Sciatic nerve (tissue), 2 donors: ENCODE results near the gene CYTH3. TPM values are rescaled to one million over a fixed set of nuclear protein-coding genes. Genes with fewer than 3 reads are reported as not detected.
A peak's percentile ranks its signal among the peaks of the same experiment; 100 is the strongest.
"Not testable (repeated sequence)": the region's sequence is repeated elsewhere in the genome, so short reads cannot be mapped to it uniquely, and the experiment has no call there.

Source experiments
- ATAC-seq: fragments of 200-7000 bp; cut with Tn5 transposase; one replicate; pipeline ENCODE4 v1.9.1; 2020; ENCODE audit warnings: mild to moderate bottlenecking, moderate library complexity
- DNase-seq: peaks from one replicate; pipeline ENCODE4 v3.0.0-alpha.2; 2020; ENCODE audit warnings: low spot score
- intact Hi-C: fragments of 100-400 bp; cut with DNase I; formaldehyde crosslinking; loops from one replicate; pipeline ENCODE4 v1.14.2; 2022
- total RNA-seq: library from RNA; stranded (reverse); fragmentation: NEBNext Ultra II Directional; extraction: Animal tissue kit (Norgen Biotek cat#: 25700); gene quantifications from one replicate; pipeline ENCODE4 v1.2.1, GENCODE V29; 2021
- donor health status: DM: no; HTN: no; CAD: no.
- donor health status: DM: no; HTN: no; CAD: no.

Gene CYTH3
- total RNA-seq, 1 donor from 2014 or later, result 56.9 TPM

DNA sequence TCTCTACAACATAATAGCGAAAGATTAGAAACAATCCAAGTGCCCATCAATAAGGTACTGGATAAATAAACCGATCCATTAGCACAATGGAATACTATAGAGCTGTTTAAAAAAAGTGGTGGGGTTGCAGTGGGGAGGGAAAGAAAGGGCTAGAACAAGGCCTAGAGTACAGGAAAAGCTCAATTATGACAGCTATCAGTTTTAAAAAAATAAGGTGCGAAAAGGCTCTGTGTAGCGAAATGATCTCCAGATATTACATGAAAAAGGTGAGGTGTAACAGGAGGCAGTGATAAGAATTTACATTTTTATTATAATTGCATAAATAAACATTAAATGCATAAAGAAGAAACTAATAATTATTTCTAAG, 30.8 kb downstream of the CYTH3 start:
- intact Hi-C loops, result no loop called here
- no peak for ATAC-seq
- no peak for DNase-seq

DNA sequence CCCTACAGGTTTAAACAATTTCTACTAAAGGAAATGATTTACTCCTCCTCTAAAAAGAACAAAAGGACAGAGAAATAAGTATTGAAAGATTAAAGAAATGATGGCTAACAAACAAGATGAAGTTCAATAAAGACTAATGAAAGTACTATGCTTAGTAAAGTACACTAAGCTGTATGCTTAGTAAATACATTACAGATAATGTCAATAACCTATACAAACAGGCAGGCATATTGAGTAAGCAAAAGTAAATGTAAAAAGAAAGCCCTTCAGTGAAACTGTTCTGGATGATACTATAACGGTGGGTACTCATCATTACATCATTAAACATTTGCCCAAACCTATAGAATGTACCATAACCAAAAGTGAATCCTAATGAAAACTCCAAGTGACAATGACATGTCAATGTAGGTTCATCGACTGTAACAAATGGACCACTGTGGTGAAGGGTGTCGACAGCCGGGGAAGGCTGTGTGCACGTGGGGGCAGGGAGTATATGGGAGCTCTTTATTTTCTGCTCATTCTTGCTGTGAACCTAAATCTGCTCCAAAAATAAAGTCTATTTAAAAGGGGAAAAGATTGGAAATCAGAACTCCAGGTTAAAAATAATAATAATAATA, 34.0 kb downstream of the CYTH3 start:
- ATAC-seq (no peak), DNase-seq (no peak)
- intact Hi-C loops, result no loop called here

DNA sequence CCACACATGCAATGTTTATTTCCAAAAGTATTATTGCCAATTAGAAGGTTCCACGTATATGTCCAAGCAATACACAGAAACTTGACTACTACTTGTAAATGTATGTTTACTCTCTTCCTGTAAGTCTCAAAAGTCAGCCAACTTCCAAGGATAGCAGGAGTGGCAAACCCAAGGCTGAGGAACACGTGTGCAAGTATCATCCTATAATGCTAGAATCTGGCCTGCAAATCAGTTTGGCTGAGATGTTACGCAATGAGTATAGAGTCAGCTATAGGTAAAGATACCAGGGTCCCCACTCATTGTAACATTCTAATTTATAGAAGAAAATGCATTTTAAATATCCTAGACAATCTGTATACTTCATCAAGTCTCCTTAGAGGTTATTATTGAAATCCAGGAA, 34.7 kb downstream of the CYTH3 start:
- no peak for DNase-seq
- no peak for ATAC-seq
- intact Hi-C loops, result no loop called here

DNA sequence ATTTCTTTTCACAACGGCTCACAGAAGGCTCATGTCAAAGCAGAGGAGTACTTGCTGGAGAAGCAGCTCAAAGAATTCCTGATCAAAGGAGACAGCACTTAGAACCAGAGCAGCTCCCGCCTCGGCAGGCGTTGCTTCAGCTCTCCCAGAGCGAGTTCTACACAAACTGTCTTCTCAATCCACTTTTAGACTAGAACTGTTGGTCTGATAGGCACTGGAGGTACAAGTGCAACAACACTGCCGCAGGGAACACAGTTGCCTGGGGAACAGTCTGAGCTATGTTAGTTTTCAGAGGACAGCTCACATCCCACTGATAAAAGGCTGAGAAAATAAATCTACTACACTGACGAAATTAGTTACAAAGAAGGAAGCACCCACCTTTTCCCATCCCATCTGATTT, 35.4 kb downstream of the CYTH3 start:
- no peak for DNase-seq
- intact Hi-C loops, result no loop called here
- ATAC-seq, result no peak

DNA sequence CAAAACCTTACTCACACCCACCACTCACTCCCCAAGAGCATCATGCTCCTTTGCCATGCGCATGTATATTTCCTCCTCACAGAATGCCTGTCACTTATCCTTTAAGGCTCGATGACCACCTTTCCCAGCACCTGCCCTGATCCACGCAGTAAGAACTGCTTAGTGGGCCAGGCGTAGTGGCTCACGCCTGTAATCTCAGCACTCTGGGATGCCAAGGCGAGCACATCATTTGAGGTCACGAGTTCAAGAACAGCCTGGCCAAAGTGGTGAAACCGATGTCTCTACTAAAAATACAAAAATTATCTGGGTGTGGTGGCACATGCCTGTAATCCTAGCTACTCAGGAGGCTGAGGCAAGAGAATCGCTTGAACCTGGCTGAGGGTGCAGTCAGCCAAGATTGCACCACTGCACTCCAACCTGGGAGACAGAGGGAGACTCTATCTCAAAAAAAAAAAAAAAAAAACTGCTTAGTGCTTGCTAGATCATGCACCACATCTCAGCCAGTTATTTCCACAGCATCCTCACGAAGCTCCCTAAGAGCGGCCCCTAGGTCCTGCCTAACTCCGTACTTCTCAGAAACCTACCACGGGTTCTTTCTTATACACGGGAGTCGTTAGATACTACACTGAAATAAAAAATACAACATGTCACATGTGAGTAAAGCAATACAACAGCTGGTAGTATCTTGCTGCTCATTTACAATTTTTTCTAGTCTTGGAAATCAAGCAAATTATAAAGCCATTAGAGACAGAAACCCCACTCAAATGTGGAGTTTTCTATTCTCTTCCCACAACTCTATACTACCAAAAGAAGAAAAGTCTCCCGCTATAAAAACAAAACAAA, 37.2 kb downstream of the CYTH3 start:
- intact Hi-C loops, result no loop called here
- ATAC-seq (peak; percentile 38), DNase-seq (no peak)

DNA sequence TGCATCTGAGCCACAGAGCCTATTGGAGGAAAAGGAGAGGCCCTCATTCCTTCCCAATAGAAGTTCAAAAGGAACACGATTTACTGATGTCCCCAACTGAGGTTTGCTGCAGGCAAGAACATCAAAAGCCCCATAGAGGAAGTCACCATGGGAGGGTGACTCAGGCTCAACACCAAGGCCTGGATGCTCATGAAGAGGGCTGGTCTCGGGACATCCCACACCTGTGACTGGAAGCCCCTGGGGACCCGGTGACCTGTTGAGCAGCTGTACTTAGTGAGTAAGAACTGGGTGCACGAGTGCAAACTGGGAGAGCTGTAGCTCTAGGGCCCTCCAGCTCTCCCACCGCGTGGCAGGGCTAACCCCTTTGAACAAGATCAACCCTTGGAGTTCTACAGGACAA, 38.0 kb downstream of the CYTH3 start:
- intact Hi-C loops, result no loop called here

DNA sequence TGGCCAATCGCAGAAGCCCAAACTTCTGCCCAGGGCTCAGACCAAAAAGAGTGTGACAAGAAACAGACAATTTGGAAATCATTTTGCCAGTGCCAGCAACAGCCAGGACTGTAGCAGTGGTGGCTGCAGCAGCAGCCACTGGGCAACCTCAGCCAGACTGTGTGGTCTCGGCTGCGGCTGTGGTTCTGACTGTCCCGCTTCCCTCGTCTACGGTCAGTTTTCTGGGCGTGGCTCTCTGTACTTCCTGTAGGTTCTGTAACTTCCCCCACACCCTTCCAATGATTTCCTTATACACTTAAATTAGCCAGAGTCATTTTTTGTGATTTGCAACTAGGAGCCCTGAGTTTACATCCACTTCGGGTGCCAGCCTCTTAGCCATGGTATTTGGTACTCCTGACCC, 39.9 kb downstream of the CYTH3 start:
- ATAC-seq (no peak), DNase-seq (no peak)
- intact Hi-C loops, result no loop called here

More for the DNA sequence above, 38.0 kb downstream of the CYTH3 start:
- ATAC-seq (no peak), DNase-seq (no peak)

DNA sequence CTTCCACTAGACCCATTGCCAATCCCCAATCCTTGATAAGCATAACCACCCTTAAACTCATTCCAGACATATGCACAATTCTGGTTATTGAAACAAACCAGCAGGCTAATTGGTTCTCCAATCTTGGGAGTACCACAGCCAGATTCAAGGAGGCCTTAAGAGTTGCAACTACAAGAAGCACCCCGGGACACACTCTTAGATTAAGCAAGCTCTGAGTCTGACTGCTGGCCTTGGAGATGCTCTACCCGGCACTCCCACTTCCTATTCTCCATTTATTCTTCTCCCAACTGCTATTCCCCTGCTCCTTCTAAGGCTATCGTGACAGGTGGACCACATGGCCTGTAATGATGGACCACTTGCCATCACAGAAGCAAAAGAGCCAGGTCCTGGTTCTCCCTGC, 40.3 kb downstream of the CYTH3 start:
- ATAC-seq (no peak), DNase-seq (no peak)
- intact Hi-C loops, result no loop called here

DNA sequence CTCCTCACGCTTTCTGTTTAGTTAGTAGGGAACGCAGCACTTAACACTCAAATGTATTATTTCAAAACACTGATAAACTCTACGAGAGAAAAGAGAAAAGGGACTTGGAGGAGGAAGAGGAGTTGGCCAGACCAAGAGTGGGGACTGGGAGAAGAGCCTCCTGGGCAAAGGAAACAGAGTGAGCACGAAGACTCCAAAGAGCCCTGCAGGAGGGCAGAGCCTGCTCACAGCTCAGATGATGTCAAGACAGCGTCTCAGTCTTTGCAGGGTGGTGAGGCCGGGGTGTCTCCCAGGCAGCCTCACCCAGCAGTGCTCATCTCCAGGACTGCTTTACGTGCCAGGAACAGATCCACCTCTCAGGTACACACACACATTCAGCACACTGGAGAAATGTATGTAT, 41.2 kb downstream of the CYTH3 start:
- ATAC-seq (no peak), DNase-seq (no peak)
- intact Hi-C loops, result no loop called here

DNA sequence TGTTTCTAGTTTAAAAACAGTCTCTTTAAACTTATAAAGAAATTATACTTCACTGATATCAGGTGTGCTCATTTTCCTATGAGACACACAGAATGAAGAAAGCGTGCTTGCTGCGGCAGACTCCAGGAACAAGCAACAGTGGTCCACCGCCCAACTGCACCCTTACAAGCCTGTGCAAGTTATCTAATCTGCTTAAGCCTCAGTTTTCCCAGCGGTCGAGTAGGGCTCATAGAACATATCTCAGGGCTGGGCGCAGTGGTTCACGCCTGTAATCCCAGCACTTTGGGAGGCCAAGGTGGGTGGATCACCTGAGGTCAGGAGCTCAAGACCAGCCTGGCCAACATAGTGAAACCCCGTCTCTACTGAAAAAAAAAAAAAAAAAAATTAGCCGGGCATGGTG, 43.1 kb downstream of the CYTH3 start:
- DNase-seq, intact Hi-C loops, ATAC-seq: not testable (repeated sequence)

DNA sequence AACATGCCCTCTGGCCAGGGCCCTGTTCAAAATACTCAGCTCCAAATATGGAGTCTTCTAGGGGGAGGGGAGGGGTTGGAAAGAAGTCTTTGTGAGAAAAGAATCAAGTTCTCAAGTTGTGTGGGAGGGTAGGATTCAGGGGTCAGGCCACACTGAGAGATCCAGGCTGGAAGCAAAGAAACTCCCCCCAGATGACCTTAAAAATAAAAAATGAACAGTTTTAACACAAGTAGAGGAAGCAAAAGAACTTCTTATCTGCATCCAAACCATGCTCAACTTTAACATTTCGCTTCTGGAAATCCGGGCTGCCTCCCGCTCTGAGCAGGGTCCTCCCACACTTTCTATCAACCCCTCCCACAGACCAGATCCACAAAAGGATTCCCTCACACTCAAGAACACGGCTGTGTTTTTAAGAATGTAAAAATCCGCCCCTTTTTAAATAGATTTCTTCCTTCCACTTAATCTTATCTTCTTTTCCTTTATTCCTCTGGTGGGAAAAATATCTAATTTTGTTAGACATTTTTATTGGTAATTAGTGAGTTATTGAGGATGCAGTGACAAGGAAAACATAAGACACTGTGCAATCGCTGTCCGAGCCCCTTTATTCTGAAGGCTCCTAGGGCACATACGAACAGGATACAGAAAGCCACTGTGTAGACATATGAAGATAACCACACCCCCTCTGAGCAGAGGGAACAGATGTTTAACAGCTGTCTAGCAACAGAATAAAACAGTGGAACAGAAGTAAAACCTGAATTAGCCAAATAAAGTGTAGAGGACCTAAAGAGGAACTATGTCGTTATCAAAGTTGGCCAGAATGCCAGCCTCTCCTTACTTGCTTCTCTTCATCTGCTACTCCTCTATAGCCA, 43.8 kb downstream of the CYTH3 start:
- ATAC-seq (peak; percentile 81), DNase-seq (no peak)
- intact Hi-C loops, result no loop called here

DNA sequence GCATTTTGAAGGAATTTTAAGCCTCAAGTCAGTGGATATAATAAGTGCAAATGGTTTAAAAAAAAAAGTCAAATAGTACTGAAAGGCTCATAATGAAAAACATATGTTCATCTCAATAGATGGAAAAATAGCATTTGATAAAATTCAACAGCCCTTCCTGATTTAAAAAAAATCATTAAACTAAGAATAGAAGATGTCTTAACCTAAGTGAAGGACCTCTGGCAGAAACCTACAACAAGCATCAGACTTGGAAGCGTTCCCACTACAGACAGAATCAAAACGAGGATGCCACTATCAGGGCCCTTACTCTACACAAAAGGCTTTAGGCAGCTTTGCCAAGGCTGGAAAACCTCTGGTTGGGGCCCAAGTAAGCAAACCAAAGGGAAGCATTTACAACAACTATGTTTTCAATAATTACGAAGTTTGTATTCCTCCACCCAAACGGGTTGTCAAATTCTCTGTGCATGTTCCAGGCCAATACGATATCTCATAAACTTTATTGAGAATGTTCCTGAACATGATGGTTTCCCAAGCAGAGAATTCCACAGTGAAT, 45.1 kb downstream of the CYTH3 start:
- intact Hi-C loops, result no loop called here
- no peak for DNase-seq
- peak; percentile 33 for ATAC-seq

DNA sequence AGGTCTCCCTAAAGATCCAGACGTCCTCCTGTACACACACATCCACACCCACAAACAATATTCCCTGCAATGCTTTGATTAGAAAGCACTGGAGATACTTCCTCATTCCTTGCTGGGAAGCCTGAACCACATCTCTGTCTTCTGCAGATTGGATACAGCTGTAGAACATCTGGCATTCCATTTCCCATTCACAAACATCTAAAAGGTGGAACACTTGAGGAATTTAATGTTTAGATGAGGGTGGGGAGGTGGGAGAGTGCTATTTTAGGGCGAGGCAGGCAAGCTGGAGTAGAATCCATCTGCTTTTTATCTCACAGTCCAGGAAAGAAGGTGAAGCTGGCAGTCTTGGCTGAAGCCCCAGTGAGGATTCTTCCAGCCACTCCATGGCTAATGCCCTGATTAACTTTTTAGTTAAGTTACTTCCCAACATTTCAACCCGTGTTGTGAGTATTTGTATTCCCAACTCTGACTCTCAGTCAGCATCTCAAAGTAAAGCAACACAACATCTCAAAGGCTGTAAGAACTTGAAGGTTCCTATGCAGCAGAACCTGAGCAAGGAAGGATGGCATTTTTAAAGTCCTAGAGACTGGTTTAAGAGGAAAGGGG, 46.1 kb downstream of the CYTH3 start:
- ATAC-seq (peak; percentile 62), DNase-seq (no peak)
- intact Hi-C loops, result no loop called here

DNA sequence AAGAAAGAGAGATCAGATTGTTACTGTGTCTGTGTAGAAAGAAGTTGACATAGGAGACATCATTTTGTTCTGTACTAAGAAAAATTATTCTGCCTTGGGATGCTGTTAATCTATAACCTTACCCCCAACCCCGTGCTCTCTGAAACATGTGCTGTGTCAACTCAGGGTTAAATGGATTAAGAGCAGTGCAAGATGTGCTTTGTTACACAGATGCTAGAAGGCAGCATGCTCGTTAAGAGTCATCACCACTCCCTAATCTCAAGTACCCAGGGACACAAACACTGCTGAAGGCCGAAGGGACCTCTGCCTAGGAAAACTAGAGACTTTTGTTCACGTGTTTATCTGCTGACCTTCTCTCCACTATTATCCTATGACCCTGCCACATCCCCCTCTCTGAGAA, 49.0 kb downstream of the CYTH3 start:
- ATAC-seq, DNase-seq, intact Hi-C loops: not testable (repeated sequence)

DNA sequence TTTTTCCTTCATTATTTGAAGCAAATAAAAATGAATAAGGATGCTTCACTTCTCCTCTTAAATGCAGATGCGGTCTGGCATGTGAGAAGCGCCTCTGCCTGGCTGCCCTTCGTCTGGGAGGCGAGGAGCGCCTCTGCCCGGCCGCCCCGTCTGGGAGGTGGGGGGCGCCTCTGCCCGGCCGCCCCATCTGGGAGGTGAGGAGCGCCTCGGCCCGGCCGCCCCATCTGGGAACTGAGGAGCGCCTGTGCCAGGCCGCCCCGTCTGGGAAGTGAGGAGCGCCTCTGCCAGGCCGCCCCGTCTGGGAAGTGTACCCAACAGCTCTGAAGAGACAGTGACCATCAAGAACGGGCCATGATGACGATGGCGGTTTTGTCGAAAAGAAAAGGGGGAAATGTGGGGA, 49.4 kb downstream of the CYTH3 start:
- DNase-seq, intact Hi-C loops, ATAC-seq: not testable (repeated sequence)

DNA sequence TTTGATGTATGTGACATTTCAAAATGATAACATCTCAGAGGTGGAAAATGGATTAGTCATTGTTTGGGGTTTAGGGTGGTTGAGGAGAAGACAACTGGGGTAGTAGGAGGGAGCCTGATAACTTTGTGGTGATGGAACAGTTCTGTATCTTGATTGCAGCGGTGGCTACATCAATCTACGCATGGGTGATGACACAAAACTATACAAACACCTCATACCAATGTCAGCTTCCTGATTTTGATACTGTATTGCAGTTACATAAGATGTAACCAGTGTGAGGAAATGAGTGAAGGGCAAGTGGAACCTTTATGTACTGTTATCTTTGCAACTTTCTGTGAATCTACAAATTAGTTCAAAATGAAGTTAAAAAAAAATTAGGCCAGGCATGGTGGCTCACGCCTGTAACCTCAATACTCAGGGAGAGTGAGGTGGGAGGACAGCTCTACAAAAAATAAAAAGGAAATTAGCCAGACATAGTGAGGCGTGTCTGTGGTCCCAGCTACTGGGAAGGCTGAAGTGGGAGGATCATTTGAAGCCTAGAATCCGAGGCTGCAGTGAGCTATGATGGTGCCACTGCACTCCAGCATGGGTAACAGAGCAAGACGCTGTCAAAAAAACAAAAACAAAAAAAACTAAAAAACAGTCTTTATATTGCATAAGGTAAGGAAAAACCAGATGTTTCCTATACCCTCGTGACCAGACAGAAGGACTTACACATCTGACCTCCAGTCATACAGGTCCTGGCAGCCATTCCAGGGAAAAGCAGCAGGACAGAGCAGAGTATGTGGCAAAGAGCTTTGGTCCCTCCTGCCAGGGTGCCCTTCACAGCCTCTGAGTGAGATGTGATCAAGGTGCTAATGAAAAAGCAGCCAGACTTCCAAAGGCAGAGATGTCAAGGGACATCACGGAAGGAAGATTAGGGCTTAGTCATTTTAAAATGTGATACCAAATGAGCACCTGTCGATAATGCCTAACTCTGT, 50.8 kb downstream of the CYTH3 start:
- intact Hi-C loops, result no loop called here
- ATAC-seq (no peak), DNase-seq (no peak)

DNA sequence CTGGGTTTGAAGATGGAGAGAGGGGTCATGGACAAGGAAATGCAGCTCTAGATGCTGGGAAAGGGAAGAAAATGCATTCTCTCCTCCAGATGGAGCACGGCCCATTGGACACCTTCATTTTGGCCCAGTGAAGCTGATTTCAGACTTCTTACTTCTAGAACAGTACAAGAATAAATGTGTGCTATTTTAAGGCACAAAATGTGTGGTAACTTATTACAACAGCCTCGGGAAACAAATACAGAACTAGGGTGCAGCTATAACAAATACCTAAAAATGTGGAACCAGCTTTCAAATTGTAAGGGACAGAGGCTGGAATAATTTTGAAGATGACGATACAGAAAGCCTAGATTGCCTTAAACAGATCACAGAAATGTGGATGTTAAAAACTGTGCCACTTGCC, 54.1 kb downstream of the CYTH3 start:
- intact Hi-C loops, result no loop called here
- ATAC-seq (no peak), DNase-seq (no peak)

DNA sequence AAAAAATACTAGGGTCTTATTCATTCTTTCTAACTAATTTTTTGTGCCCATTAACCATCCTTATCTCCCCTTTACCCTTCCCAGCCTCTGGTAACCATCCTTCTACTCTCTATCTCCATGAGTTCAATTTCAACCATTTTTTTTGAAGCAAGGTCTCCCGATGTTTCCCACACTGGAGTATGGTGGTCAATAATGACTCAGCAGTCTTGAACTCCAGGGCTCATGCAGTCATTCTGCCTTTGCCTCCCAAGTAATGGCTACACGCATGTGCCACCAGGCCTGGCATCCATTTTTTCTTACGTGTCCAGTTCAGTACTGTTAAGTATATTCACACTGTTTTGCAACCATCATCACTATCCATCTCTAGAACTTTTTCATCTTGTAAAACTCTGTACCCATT, 60.4 kb downstream of the CYTH3 start:
- intact Hi-C loops, result no loop called here
- DNase-seq (no peak), ATAC-seq (no peak)
